GM12801 (cell line): ENCODE data around the gene PTPN9.

ENCODE experiments used
- TF ChIP-seq, protein P1 (sequence below): IDR thresholded peaks from one replicate; pipeline ENCODE4 v1.5.1; 2011; ENCODE audit warnings: control low read depth; ENCODE audit not compliant: insufficient read length; ENCODE audit errors: extremely low read depth

Gene PTPN9

DNA sequence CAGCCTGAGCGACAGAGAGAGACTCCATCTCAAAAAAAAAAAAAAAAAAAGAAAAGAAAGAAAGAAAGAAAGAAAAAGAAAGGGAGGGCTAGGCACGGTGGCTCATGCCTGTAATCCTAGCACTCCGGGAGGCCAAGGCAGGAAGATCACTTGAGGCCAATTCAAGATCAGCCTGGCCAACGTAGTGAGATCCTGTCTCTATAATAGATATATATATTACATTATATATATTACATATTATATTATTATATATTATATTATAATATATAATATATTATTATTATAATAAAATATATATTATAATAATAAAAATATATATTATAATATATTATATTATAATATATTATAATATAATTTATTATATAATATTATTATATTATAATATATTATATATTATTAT lies 48.9 kb downstream of the PTPN9 start:
- TF ChIP-seq, protein P1, sequence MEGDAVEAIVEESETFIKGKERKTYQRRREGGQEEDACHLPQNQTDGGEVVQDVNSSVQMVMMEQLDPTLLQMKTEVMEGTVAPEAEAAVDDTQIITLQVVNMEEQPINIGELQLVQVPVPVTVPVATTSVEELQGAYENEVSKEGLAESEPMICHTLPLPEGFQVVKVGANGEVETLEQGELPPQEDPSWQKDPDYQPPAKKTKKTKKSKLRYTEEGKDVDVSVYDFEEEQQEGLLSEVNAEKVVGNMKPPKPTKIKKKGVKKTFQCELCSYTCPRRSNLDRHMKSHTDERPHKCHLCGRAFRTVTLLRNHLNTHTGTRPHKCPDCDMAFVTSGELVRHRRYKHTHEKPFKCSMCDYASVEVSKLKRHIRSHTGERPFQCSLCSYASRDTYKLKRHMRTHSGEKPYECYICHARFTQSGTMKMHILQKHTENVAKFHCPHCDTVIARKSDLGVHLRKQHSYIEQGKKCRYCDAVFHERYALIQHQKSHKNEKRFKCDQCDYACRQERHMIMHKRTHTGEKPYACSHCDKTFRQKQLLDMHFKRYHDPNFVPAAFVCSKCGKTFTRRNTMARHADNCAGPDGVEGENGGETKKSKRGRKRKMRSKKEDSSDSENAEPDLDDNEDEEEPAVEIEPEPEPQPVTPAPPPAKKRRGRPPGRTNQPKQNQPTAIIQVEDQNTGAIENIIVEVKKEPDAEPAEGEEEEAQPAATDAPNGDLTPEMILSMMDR, result no peak

DNA sequence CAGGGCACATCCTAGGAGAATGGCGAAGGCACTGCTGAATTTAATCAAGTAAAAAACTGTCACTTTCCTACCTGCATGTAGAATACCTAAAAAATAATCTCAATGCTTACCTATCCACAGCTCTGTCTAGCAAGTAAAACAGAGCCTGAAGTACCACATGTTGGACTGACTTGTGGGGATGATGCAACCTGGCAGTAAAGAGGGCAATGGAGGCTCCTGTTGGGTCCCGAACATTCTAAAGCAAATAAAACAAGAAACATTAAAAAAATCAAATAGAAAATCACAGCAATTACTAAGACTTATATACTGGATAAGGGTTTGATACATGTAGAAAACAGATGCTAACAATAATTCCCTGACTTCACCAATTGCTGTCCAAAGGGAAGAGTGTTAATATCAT lies 56.1 kb downstream of the PTPN9 start:
- TF ChIP-seq, protein P1, result no peak

DNA sequence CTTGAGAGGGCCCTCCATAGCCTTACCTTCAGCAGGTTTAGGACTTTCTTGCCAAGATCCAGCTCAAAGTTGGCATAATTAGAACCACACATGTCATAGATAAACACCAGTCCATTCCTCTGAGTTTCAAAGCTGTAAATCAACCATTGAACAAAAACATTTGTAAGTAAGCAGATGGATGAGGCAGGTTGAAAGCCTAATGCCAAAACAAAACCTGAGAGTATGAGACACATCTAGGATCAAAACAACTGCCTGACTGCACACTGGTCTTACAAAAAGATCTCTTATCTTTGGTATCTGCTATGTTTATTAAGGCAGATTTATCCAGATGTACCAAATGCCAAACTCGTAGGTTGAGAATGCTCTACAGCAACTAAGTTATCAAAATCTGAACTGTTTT lies 61.9 kb downstream of the PTPN9 start:
- TF ChIP-seq, protein P1, result no peak

DNA sequence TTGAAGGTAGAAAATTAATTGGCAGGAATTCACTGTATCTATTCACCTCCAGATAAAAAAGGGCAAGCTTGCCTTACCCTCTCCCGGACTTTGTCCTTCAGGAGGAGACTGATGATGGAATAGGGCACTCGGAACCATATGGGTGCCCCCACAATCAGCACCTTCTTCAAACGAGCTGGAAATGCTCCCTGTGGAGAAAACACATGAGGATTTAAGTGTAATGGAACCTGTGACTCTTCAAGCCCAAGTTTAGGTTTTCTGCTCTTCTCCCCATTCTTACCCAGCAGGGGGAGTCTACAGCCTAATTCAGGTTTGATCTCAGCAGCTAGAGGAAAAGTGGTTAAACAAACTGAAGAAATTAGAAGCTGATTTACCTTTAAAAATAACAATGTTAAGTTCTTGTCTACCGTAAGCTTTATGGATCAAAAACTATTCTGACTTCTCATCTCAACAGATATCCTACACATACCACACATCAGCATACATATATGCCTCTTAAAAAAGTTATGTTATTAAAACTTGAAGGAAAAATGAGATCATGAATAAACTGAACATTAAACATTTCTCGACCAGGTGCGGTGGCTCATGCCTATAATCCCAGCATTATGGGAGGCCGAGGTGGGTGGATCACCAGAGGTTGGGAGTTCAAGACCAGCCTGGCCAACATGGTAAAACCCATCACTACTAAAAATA lies 70.1 kb downstream of the PTPN9 start:
- TF ChIP-seq, protein P1, result no peak

DNA sequence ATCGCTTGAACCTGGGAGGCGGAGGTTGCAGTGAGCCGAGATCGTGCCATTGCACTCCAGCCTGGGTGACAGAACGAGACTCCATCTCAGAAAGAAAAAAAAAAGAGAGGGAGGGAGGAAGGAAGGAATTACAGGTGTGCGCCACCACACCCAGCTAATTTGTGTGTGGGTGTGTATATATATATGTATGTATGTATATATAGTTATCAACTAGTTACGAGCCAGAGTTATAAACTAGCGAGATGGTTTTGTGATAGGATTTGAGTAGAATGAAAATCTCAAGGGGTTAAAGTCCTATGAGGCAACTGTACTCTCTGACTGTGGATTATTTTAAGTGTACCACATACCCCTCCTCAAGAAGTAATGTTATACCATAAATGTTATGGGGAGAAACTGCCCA lies 76.8 kb downstream of the PTPN9 start:
- TF ChIP-seq, protein P1, result no peak

DNA sequence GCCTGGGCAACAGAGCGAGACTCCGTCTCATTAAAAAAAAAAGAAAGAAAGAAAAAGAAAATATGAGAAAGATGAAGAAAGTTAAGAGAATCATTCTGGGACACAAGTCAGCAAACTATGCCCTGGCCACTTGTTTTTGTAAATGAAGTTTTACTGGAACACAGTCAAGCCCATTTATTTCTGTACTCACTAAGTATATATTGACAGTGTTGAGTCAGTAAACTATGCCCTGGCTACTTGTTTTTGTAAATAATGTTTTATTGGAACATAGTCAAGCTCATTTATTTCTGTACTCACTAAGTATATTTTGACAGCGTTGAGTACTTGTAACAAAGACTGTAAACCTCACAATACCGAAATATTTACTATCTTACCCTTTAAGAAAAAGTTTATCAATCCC lies 85.4 kb downstream of the PTPN9 start:
- TF ChIP-seq, protein P1, result no peak

GRCh38 chr15:75483961-75484360 lies 95.2 kb downstream of the PTPN9 start:
- TF ChIP-seq, protein P1, result no peak
